Mucosa of gallbladder (tissue), 1 donor: Measurements from ENCODE around the gene NCL. TPM values are rescaled to one million over a fixed set of nuclear protein-coding genes. Genes with fewer than 3 reads are reported as not detected.
A peak's percentile ranks its signal among the peaks of the same experiment; 100 is the strongest.
"Not testable (repeated sequence)": the region's sequence is repeated elsewhere in the genome, so short reads cannot be mapped to it uniquely, and the experiment has no call there.

Experiments
- DNase-seq: peaks from one replicate; pipeline ENCODE4 v3.0.0-alpha.2; 2020; ENCODE audit warnings: low spot score
- total RNA-seq: library from RNA; stranded (reverse); gene quantifications from one replicate; pipeline ENCODE4 v1.2.1, GENCODE V29; 2021
- donor health status: DM: no; HTN: no; CAD: no.

Gene NCL
- total RNA-seq, 1 donor from 2014 or later = 263 TPM

DNA sequence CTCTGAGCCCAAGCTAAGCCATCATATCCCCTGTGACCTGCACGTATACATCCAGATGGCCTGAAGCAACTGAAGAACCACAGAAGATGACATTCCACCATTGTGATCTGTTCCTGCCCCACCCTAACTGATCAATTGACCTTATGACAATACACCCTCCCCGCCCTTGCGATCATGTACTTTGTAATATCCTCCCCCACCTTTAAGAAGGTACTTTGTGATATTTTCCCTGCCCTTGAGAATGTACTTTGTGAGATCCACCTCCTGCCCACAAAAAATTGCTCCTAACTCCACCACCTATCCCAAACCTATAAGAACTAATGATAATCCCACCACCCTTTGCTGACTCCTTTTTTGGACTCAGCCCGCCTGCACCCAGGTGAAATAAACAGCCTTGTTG, 33.8 kb downstream of the NCL start:
- DNase-seq = not testable (repeated sequence)

- no peak for DNase-seq
Observed at GRCh38 chr2:231429901-231430300, 34.4 kb downstream of the NCL start.

GRCh38 chr2:231429152-231429551, 35.1 kb downstream of the NCL start:
- DNase-seq = no peak

- DNase-seq = no peak
Observed at GRCh38 chr2:231427116-231427515, 37.2 kb downstream of the NCL start.

DNA sequence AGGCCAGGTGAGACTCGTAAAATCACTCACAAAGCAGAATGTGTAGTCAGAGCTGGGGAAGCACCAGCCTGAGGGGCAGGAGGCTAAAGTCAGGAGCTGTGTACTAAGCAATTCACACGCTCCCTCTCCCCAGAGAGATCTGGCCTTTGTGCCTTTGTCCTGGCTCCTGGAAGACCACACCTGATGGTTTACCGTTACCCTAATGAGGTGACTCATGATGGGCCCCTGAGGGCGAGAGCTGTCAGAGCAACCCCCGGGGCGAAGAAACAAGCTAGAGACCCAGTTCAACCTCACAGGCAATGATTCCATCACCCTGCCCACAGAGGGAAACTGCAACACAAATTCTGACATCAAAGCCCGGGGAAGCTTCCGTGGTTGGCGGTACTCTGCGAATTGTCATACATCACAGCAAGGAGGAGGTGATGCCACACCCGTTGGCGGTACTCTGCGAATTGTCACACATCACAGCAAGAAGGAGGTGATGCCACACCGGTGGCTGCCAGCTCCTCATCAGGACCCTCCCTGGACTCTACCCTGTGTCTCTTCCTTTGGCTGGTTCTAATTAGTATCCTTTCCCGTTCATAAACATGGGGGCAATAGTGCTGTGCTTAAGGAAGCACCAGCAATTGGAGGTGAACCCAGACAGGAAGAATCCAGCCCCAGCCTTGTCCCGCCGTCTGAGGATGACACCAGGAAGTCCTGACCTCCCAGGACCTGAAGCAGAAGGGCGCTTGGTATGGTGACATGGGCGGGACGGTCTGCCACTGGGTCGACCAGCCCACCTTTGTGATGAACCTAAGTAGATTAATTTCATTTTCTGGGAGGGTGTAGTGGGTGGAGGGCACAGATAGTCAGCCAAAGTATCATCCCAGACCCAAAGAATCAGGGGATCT, 38.2 kb downstream of the NCL start:
- DNase-seq = no peak

- no peak for DNase-seq
Observed at GRCh38 chr2:231425291-231425810, 38.9 kb downstream of the NCL start.

DNA sequence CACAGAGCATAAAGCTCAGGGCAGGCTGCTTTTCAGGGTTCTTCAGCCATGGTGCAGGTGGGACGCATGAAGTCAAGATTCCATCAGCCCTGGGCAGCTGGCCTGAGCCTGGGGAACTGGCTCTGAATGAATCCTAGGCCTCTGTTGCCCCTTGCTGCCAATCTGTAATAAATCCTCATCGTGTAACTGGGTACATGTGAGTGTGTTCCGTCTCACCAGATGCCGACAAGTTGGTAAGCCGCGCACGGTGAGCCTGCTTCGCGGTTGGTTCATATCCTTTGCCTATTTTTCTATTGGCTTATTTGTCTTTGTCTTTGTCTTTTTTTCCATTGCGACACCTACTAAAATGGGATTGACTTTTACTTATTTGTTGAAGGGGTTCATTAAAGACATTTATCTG, 41.1 kb downstream of the NCL start:
- DNase-seq = no peak

GRCh38 chr2:231422056-231422455, 42.2 kb downstream of the NCL start:
- no peak for DNase-seq

DNA sequence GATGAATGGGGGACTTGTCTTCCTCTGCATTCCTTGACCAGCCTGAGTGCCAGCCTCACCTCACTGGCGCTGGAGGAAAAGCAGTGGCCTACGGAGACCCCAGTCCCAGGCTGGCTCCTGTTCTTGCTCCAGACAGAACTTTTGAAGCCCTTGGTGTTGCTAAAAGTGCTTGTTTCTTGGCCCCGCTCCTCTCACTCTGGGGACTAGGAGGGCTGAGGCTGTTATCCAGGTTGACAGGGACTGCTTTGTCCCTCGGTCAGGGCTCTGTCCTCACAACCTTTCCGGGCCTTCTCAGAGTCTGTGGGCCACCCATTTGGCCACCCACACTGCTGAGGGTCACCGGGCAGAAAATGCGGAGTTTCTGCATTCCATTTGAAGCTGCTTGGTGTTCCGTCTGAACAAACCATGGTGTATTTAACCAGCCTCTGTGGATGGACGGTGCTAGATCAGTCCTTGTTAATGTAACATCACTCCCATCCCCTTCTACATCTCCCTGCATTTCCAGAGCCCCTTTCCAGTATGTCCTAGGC, 43.2 kb downstream of the NCL start:
- no peak for DNase-seq

DNA sequence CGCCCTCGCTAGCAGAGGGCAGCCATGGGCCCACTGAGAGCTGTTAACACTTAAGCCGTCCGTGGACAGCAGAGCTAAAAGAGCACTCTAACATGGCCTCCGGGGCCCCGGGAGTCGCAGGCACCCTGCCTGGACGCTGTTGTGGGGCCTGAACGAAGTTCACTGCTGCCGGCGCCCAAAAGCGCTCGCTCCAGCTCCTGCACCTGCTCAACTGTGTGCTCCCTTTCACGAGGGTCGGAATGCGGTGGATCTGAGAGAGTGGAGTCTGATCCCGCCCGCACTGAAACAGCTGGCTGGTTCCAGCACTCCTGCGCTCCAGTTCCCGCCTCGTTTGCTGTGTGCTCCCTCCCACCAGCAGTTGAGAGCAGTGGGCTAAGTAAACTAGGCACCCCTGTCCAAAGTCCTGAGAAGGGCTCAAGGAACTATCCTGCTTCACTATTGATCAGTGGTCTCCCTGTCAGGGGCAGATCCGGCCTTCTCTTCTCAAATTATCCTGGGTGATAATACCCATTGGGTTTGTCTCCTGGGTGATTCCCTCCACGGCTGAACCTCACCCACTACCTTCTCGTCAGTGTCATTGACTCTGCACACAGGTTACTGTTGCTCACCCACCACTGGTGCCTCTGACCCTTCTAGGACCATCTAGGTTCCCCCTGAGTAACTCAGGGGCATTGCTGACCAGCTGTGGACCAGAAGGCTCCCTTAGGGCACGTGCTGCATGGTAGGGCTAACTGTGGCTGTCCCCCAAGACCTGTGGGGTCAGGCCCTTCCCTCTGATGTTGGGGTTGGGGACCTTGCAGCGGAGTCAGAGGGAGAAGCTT, 45.3 kb downstream of the NCL start:
- DNase-seq = no peak

DNA sequence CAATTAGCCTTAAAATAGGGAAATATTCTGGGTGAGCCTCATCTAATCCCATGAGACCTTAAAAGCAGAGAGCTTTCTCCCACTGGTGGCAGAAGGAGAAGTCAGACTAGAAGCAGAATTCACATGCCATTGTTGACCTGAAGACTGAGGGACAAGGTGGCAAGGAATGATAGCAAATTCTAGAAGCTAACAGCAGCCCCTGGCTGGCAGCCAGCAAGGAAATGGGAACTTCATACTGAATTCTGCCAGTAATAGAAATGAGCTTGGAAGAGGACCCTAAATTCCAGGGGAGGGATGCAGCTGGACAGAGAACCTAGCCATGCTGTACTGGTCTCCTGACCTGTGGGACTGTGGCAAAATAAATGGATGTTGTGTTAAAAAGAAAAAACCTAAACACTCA, 49.3 kb downstream of the NCL start:
- DNase-seq = no peak

DNA sequence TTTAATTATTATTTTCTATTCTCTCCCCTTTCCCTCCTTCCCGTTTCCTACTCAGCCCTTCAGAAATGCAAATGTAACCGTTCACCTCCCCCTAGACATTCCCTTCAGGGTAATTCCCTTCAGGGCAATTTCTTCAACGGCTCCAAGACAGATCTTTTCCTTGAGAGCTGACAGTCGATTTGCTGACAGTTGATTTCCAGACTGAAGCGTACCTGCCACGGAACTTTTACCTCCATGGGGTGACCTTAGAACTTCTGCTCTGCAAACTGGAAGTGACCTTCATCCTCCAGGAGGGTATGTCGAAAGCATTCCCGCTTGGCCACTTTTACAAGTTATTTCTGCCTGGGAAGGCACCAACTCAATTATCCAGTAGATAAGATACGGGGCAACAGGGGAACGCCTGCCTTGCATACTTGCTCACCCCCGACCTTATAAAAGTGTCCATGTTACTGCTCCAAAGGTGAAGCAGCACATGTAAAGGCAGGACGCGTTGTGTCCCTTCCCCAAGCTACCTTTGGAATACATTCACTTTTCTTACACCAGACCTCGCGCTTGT, 50.3 kb downstream of the NCL start:
- DNase-seq = no peak

DNA sequence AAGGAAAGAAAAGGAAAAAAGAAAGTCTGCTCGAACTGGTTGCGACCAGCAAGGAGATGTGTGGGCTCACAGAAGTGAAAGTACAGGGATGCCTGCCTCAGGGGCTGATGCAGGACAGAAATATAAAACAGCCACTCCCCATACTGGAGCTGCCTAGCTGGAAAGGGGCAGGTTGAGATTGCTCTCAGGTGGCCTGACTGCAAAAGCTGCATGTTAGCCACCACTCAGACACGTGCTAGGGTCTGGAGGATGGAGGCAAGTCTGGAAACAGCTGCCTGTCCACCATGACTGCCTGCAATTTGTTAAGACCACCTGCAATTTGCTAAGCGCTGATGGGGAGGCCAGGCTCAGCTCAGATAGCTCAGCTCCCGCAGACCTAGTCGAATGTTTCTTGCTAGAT, 50.8 kb downstream of the NCL start:
- DNase-seq = no peak

- no peak for DNase-seq
Observed at GRCh38 chr2:231412618-231412963, 51.7 kb downstream of the NCL start.

DNA sequence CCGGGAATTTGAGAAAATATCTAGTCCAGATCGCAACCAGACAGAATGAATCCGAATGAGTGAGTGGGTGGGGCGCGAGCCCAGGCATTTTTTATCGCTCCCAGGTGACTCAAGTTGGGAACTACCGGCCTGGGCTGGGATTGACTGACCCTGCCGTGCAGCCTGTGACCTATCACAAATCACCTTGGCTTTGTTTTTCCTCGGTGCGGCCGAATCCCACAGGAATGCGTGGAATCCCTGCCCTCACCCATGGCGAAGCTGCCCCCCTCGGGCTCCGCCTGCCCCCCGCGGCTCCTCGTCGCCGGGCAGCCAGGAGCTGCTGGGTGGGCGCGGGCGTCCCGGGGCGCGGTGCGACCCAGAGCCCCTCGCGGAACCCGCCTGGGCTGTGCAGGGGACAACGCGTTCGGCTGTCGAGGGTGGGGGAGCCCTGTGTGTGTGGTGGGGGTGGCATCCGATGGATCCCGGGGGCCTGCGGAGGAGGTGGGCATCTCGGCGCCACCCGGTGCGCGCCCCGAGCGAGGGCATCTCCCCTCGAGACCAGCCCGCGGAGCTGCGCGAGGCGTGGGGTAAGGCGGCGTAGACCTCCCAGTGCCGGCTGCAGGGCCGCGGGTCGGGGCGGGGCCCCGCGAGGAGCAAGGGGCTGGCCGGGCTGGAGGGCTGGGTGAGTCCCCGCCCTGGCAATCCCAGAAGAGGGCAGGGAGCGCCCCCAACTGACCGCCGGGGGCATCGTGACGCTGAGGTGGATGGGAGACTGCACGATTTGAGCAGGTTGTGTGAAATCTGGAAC, 52.3 kb downstream of the NCL start:
- DNase-seq = peak; percentile 93

GRCh38 chr2:231411237-231411636, 53.0 kb downstream of the NCL start:
- DNase-seq = no peak

- no peak for DNase-seq
Observed at GRCh38 chr2:231410293-231411004, 53.8 kb downstream of the NCL start.

DNA sequence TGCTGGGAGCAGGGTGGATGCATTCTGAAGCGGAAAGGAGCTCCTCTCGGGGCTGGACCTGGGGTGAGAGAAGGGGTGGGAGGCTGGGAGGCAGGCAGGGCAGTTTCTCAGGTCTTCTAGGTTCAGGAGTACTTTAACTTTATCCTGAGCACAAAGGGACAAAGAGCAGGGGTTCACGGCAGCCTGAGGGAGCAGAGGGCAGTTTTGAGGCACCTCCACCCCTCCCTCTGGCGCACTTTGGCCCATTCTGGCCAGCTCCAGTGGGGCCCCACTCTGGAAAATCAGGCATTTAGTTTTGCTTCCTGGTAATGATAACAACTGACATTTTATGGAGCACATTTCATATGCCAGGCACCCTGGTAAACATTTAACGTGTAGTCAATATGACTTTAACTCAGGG, 54.5 kb downstream of the NCL start:
- DNase-seq = peak; percentile 83

GRCh38 chr2:231408304-231408703, 56.0 kb downstream of the NCL start:
- not testable (repeated sequence) for DNase-seq

DNA sequence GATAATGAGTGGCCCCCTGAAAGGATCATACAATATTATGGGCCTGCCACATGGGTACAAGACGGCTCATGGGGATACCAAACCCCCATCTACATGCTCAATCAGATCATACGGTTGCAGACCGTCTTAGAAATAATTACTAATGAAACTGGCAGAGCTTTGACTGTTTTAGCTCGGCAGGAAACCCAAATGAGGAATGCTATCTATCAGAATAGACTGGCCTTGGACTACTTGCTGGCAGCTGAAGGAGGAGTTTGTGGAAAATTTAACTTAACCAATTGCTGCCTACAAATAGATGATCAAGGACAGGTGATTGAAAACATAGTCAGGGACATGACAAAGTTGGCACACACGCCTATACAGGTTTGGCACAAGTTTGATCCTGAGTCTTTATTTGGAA, 56.6 kb downstream of the NCL start:
- DNase-seq = not testable (repeated sequence)
